Panc1 (cell line): ENCODE results near the gene MAP7D3. TPM values are rescaled to one million over a fixed set of nuclear protein-coding genes. Genes with fewer than 3 reads are reported as not detected.

Experiments used
- ATAC-seq: fragments of 200-7000 bp; cut with Tn5 transposase; 2 replicates; pipeline ENCODE4 v1.9.1; 2020; ENCODE audit warnings: mild to moderate bottlenecking, moderate library complexity
- BruUV-seq: library from RNA; stranded (reverse); fragments of 400-500 nt; replicated peaks from 2 replicates; lab custom pipeline; 2021; lab: Mats Ljungman, UMichigan
- CTCF ChIA-PET: fragments of 300-600 bp; sonication (Branson Sonifier 250); formaldehyde crosslinking; loops from one replicate; lab custom pipeline; 2022; ENCODE audit warnings: antibody characterized with exemption; lab: Charles Lee
- POLR2A ChIA-PET: fragments of 300-600 bp; sonication (Branson Sonifier 250); formaldehyde crosslinking; loops from one replicate; lab custom pipeline; 2022; ENCODE audit warnings: antibody characterized with exemption; lab: Charles Lee
- DNase-seq: peaks from one replicate; pipeline ENCODE4 v3.0.0-alpha.2; 2010; ENCODE audit warnings: low read depth, low spot score
- H3K27ac ChIP-seq: 2 replicates; pipeline ENCODE4 v1.5.1; 2011; ENCODE audit warnings: mild to moderate bottlenecking, low read length, inconsistent platforms
- H3K27me3 ChIP-seq: fragments of 200-500 bp; sonication (Bioruptor generic); 2 replicates; pipeline ENCODE4 v1.6.0; 2014; ENCODE audit warnings: low read length, inconsistent platforms; ENCODE audit not compliant: control insufficient read depth, insufficient read depth
- H3K36me3 ChIP-seq: fragments of 200-500 bp; sonication (Bioruptor generic); 2 replicates; pipeline ENCODE4 v1.5.1; 2014; ENCODE audit warnings: inconsistent platforms, mild to moderate bottlenecking, low read length, moderate library complexity; ENCODE audit not compliant: control insufficient read depth, insufficient read depth
- H3K4me1 ChIP-seq: 2 replicates; pipeline ENCODE4 v1.5.1; 2011; ENCODE audit warnings: inconsistent platforms, mild to moderate bottlenecking, low read length, moderate library complexity; ENCODE audit not compliant: control insufficient read depth, insufficient read depth
- H3K4me3 ChIP-seq, 2 experiments: 2 replicates each; pipeline ENCODE4 v1.5.1; 2011 to 2012; ENCODE audit warnings: low read depth in 2 of 2, low read length in 2 of 2, mild to moderate bottlenecking in 2 of 2, inconsistent platforms in 1 of 2, moderate library complexity in 1 of 2
- H3K9me3 ChIP-seq: fragments of 200-500 bp; sonication (Bioruptor generic); 2 replicates; pipeline ENCODE4 v1.5.1; 2014; ENCODE audit warnings: low read depth, mild to moderate bottlenecking, inconsistent platforms, low read length, moderate library complexity; ENCODE audit not compliant: control insufficient read depth, insufficient read depth
- POLR2AphosphoS5 ChIP-seq: IDR thresholded peaks from 2 replicates; pipeline ENCODE4 v1.6.1; 2012; ENCODE audit warnings: mild to moderate bottlenecking, low read depth, low read length, moderate library complexity
- REST ChIP-seq, 2 experiments: IDR thresholded peaks; 2 replicates each; pipeline ENCODE4 v1.6.1; 2011 to 2012; ENCODE audit warnings: low read depth in 2 of 2, control low read depth in 1 of 2, low read length in 1 of 2, mild to moderate bottlenecking in 1 of 2, moderate library complexity in 1 of 2; ENCODE audit not compliant: insufficient read depth in 1 of 2
- SIN3A ChIP-seq: IDR thresholded peaks from 2 replicates; pipeline ENCODE4 v1.6.1; 2012; ENCODE audit warnings: low read depth, mild to moderate bottlenecking, low read length, moderate library complexity, borderline replicate concordance; ENCODE audit not compliant: insufficient read depth
- TCF7L2 ChIP-seq: IDR thresholded peaks from 2 replicates; pipeline ENCODE4 v1.6.1; 2011; ENCODE audit warnings: mild to moderate bottlenecking, low read depth, low read length, inconsistent platforms
- in situ Hi-C: cut with HindIII; loops from 2 replicates; pipeline ENCODE4 v1.10.0; 2016; ENCODE audit warnings: low sequenced_read_pairs, low pct_unique_long_range_greater_than_20kb
- intact Hi-C: fragments of 100-400 bp; cut with micrococcal nuclease; formaldehyde crosslinking; loops from one replicate; pipeline ENCODE4 v1.10.0; 2022; ENCODE audit not compliant: unreplicated experiment
- total RNA-seq: library from RNA; stranded (reverse); gene quantifications from one replicate; pipeline ENCODE4 v1.2.1, GENCODE V29; 2021; ENCODE audit not compliant: unreplicated experiment
- TF ChIP-seq, protein P1 (sequence below): fragments of 450-650 bp; IDR thresholded peaks from 2 replicates; pipeline ENCODE4 v1.5.1; 2017; ENCODE audit warnings: mild to moderate bottlenecking

The MAP7D3 gene
- total RNA-seq, 1 experiment from 2014 or later: 23.3 TPM

DNA sequence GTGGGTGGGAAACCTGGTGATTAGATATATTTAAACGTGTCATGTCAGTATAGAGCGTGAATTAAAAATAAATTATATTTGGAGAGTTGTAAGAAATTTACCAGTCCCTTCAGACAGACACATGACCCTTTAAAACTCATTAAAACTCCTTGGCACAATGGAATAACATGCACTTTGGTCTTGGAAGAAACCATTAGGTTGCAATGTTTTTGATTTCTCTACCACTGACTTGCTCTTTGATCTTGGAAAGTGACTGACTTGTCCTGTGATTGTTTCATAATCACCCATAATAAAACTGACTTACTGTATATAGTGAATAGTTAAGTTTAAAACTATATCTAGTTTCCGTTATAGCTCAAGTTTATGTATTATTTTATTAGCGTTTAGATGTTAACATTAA lies 68.0 kb downstream of the MAP7D3 start:
- TF ChIP-seq, protein P1, sequence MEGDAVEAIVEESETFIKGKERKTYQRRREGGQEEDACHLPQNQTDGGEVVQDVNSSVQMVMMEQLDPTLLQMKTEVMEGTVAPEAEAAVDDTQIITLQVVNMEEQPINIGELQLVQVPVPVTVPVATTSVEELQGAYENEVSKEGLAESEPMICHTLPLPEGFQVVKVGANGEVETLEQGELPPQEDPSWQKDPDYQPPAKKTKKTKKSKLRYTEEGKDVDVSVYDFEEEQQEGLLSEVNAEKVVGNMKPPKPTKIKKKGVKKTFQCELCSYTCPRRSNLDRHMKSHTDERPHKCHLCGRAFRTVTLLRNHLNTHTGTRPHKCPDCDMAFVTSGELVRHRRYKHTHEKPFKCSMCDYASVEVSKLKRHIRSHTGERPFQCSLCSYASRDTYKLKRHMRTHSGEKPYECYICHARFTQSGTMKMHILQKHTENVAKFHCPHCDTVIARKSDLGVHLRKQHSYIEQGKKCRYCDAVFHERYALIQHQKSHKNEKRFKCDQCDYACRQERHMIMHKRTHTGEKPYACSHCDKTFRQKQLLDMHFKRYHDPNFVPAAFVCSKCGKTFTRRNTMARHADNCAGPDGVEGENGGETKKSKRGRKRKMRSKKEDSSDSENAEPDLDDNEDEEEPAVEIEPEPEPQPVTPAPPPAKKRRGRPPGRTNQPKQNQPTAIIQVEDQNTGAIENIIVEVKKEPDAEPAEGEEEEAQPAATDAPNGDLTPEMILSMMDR: no peak
- no peak for TF ChIP-seq SIN3A
- TF ChIP-seq POLR2AphosphoS5: no peak
- no peak for TF ChIP-seq REST (IDR thresholded peaks at IDR 0.05; ENCODE audit: insufficient read depth in 1 of 2, low read depth in 2 of 2, low read length in 1 of 2)
- no peak for TF ChIP-seq TCF7L2
- ChIA-PET POLR2A (no interaction called here), CTCF (no interaction called here)
- H3K4me1 ChIP-seq: peaks cover 3% of the 10 kb centered on the region; the same call in 1 of the 2 replicates
- no peaks in the 10 kb centered on the region for H3K9me3 ChIP-seq
- H3K27ac ChIP-seq: no peak overlapping the region
- H3K36me3 ChIP-seq: no peaks in the 10 kb centered on the region; the same call in 1 of the 2 replicates
- H3K4me3 ChIP-seq: no peak overlapping the region
- ATAC-seq (no peak), DNase-seq (no peak)
- in situ Hi-C loops (no loop called here), intact Hi-C loops (no loop called here)
- BruUV-seq: no TSS peak
- no peaks in the 10 kb centered on the region; the same call in 1 of the 2 replicates for H3K27me3 ChIP-seq

DNA sequence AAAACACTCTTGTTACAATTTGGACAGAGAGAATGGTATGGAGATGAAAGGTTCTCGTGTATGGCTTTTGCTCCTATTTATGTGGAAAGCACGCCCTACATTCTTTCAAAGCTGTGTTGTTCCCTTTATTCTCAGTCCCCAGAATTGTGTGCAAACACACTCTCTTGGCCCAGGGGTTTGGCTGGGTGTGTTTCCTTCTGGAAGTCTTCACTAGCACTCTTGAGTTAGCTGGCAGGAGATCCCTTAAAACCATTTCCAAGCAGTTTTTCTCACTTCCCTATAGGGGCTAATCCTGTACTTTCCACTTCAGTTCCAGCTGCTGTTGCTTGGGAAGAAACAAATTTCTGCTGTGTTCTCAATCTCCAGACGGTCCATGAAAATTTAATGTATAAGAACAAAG lies 68.8 kb downstream of the MAP7D3 start:
- ATAC-seq: no peak
- intact Hi-C loops (no loop called here), in situ Hi-C loops (no loop called here)

More for the DNA sequence above, 68.8 kb downstream of the MAP7D3 start:
- ChIA-PET POLR2A (no interaction called here), CTCF (no interaction called here)
- Histone ChIP-seq H3K4me3 (no peak overlapping the region), H3K27ac (no peak overlapping the region), H3K9me3 (no peaks in the 10 kb centered on the region), H3K27me3 (no peaks in the 10 kb centered on the region; the same call in 1 of the 2 replicates), H3K4me1 (peaks cover 3% of the 10 kb centered on the region; the same call in 1 of the 2 replicates), H3K36me3 (no peaks in the 10 kb centered on the region)
- DNase-seq: no peak
- TF ChIP-seq REST (IDR thresholded peaks at IDR 0.05; ENCODE audit: insufficient read depth in 1 of 2, low read depth in 2 of 2, low read length in 1 of 2) (no peak), TCF7L2 (no peak), SIN3A (no peak), POLR2AphosphoS5 (no peak)
- TF ChIP-seq, protein P1: no peak
- BruUV-seq: no TSS peak
